K562 (cell line): ENCODE results near the gene PRR5. TPM values are rescaled to one million over a fixed set of nuclear protein-coding genes. Genes with fewer than 3 reads are reported as not detected.

Source experiments
- ATAC-seq: fragments of 200-7000 bp; cut with Tn5 transposase; 3 replicates; pipeline ENCODE4 v1.9.1; 2020; ENCODE audit warnings: moderate library complexity
- BruUV-seq: library from RNA; stranded (reverse); fragments of 400-500 nt; replicated peaks from 2 replicates; lab custom pipeline; 2021; lab: Mats Ljungman, UMichigan
- CTCF ChIA-PET: fragments of 300-600 bp; formaldehyde crosslinking; extraction: SDS; loops from one replicate; lab custom pipeline; 2021; ENCODE audit warnings: low intra/inter-chr PET ratio; lab: Yijun Ruan, JAX
- POLR2A ChIA-PET: fragments of 300-600, 350-650 bp; sonication (Branson Sonifier 250); formaldehyde crosslinking; extraction: SDS; loops from one replicate; lab custom pipeline; 2021; ENCODE audit warnings: antibody characterized with exemption, inconsistent platforms; lab: Yijun Ruan, JAX
- DNase-seq, 4 experiments: peaks; one replicate each; pipeline versions ENCODE4 v3.0.0 to v3.0.0-alpha.2; 2011 to 2018; ENCODE audit warnings: low spot score in 3 of 4, mixed read lengths in 3 of 4; ENCODE audit errors: extremely low read depth in 1 of 4
- FAIRE-seq: peaks from 2 replicates; lab custom pipeline; 2011; peaks lifted over from hg19 to GRCh38; lab: Jason Lieb, UNC
- H2AFZ ChIP-seq: 2 replicates; pipeline ENCODE4 v1.6.0; 2011; ENCODE audit warnings: low read depth, low read length, control low read depth, inconsistent platforms
- H3K27ac ChIP-seq: fragments of 200-600 bp; 3 replicates; pipeline ENCODE4 v1.8.0; 2011; ENCODE audit warnings: low read depth, mild to moderate bottlenecking, control low read depth, inconsistent platforms, low read length, moderate library complexity, mixed read lengths; ENCODE audit errors: extremely low read depth
- H3K27me3 ChIP-seq, 2 experiments: fragments of 300-600 bp in 1 of 2; 2 replicates in 1 of 2; 3 replicates in 1 of 2; pipeline versions ENCODE4 v1.6.0 to v1.8.0; 2011; ENCODE audit warnings: inconsistent platforms in 2 of 2, low read length in 2 of 2, mild to moderate bottlenecking in 1 of 2, mixed read lengths in 1 of 2, moderate library complexity in 1 of 2; ENCODE audit not compliant: control insufficient read depth in 2 of 2, insufficient read depth in 2 of 2
- H3K36me3 ChIP-seq: fragments of 300-600 bp; 3 replicates; pipeline ENCODE4 v1.8.0; 2011; ENCODE audit warnings: mild to moderate bottlenecking, low read length, inconsistent platforms; ENCODE audit not compliant: control insufficient read depth, insufficient read depth
- H3K4me1 ChIP-seq, 2 experiments: fragments of 200-600 bp in 1 of 2; replicated peaks in 1 of 2; 2 replicates in 1 of 2; 3 replicates in 1 of 2; pipeline versions ENCODE4 v1.5.1 to v1.8.0; 2011; ENCODE audit warnings: inconsistent platforms in 2 of 2, low read length in 2 of 2, mild to moderate bottlenecking in 1 of 2, mixed read lengths in 1 of 2, moderate library complexity in 1 of 2; ENCODE audit not compliant: control insufficient read depth in 2 of 2, insufficient read depth in 2 of 2
- H3K4me2 ChIP-seq: 2 replicates; pipeline ENCODE4 v1.6.1; 2011; ENCODE audit warnings: low read length, control low read depth, inconsistent platforms, mixed read lengths; ENCODE audit not compliant: insufficient read depth
- H3K4me3 ChIP-seq: fragments of 200-600 bp; sonication (generic), shearing (Covaris generic); 2 replicates; pipeline ENCODE4 v1.5.1; 2016; ENCODE audit warnings: control low read depth, inconsistent platforms
- H3K79me2 ChIP-seq: fragments of 200-600 bp; 3 replicates; pipeline ENCODE4 v1.8.0; 2011; ENCODE audit warnings: low read length, inconsistent platforms; ENCODE audit not compliant: control insufficient read depth, insufficient read depth
- H3K9ac ChIP-seq, 2 experiments: 2 replicates each; pipeline versions ENCODE4 v1.6.0 to v1.6.1; 2011; ENCODE audit warnings: low read depth in 2 of 2, low read length in 2 of 2, control low read depth in 1 of 2, inconsistent platforms in 1 of 2, mild to moderate bottlenecking in 1 of 2, mixed read lengths in 1 of 2; ENCODE audit not compliant: insufficient read depth in 1 of 2
- H3K9me1 ChIP-seq: one replicate; pipeline ENCODE4 v1.6.0; 2011; ENCODE audit warnings: inconsistent platforms, mild to moderate bottlenecking, low read length, moderate library complexity; ENCODE audit not compliant: control insufficient read depth, insufficient read depth
- H3K9me3 ChIP-seq: replicated peaks from 2 replicates; pipeline ENCODE4 v1.5.1; 2011; ENCODE audit warnings: low read depth, low read length, inconsistent platforms; ENCODE audit not compliant: control insufficient read depth, insufficient read depth
- H4K20me1 ChIP-seq: replicated peaks from 2 replicates; pipeline ENCODE4 v1.6.1; 2011; ENCODE audit warnings: low read length, inconsistent platforms, mixed read lengths; ENCODE audit not compliant: control insufficient read depth, insufficient read depth
- E4F1 ChIP-seq: fragments of 250-450 bp; sonication (Bioruptor Pico); IDR thresholded peaks from 2 replicates; pipeline ENCODE4 v1.5.0; 2021; ENCODE audit warnings: mild to moderate bottlenecking, borderline replicate concordance
- GABPA ChIP-seq: fragments of 200-800 bp; sonication (Bioruptor generic); conservative IDR thresholded peaks from 2 replicates; pipeline ENCODE4 v1.6.1; 2016; ENCODE audit warnings: low read depth, missing genetic modification characterization, missing compliant biosample characterization
- NFIC ChIP-seq: fragments of 450-650 bp; IDR thresholded peaks from 2 replicates; pipeline ENCODE4 v1.6.1; 2017; ENCODE audit warnings: mild to moderate bottlenecking, inconsistent platforms
- ZNF408 ChIP-seq: fragments of 250-450 bp; sonication (Bioruptor Pico); IDR thresholded peaks from 2 replicates; pipeline ENCODE4 v1.4.0; 2020; ENCODE audit warnings: low read depth, mild to moderate bottlenecking, moderate library complexity
- WGBS: fragments of 100-300 bp; shearing (Covaris generic); methylation state at CpG from one replicate; pipeline ENCODE4 v1.1.6; 2016; ENCODE audit warnings: low coverage, mixed read lengths; ENCODE audit not compliant: insufficient coverage; ENCODE audit errors: missing lambda C conversion rate; 5-methylcytosine and 5-hydroxymethylcytosine counted together
- in situ Hi-C: fragments of 300-500 bp; cut with MboI; formaldehyde crosslinking; loops from 4 replicates; pipeline ENCODE4 v1.15.0; 2018; ENCODE audit warnings: inconsistent platforms, mixed read lengths
- intact Hi-C: fragments of 100-400 bp; cut with micrococcal nuclease; formaldehyde crosslinking; loops from 2 replicates; pipeline ENCODE4 v1.14.2; 2022
- polyA plus RNA-seq, 8 experiments: library from polyadenylated mRNA; depleted of rRNA in 4 of 8; stranded (reverse) in 5 of 8; unstranded in 3 of 8; fragments of >200 nt; fragmentation: Nextera tagmentation in 2 of 8; fragmentation: Illumina TruSeq in 1 of 8; extraction: Ambion mirVana in 2 of 8; extraction: Trizol in 1 of 8; gene quantifications; 2 replicates each; pipeline versions ENCODE4 v1.2.1 to v1.2.3, GENCODE V29; 2011 to 2014; ENCODE audit warnings: inconsistent platforms in 1 of 8, missing spikeins in 1 of 8
- total RNA-seq, 7 experiments: library from RNA; depleted of rRNA in 6 of 7; stranded (reverse); fragments of >200 nt in 6 of 7; fragmentation: Illumina TruSeq in 2 of 7; extraction: Trizol in 2 of 7; gene quantifications; 2 replicates each; pipeline versions ENCODE4 v1.2.1 to v1.2.3, GENCODE V29; 2011 to 2021; ENCODE audit warnings: low replicate concordance in 1 of 7

Gene PRR5
- total and polyA plus RNA-seq, 9 of the 15 experiments (the other 6 are each of a cell fraction or from before 2014, with no cell fraction given): 0.13 to 21.0 (median 7.5) TPM

GRCh38 chr22:44680481-44680894 lies 21.5 kb upstream of the PRR5 start:
- ATAC-seq: no peak
- Histone ChIP-seq H2AFZ (no peak overlapping the region), H3K79me2 (peaks cover 70% of the 10 kb centered on the region), H3K9me1 (no peaks in the 10 kb centered on the region)
- no TSS peak for BruUV-seq
- TF ChIP-seq NFIC (peak; percentile 92), GABPA (tag) (no peak)
- TF ChIP-seq, all 486 proteins: peak for 1
- ChIA-PET POLR2A (no interaction called here), CTCF (no interaction called here)
- Histone ChIP-seq H4K20me1 (peaks cover 24% of the 10 kb centered on the region), H3K4me1 (peaks cover 19 to 84% of the 10 kb centered on the region in 2 experiments; a peak in 4 of 5 replicates), H3K27me3 (no peaks in the 10 kb centered on the region), H3K36me3 (peaks cover 3% of the 10 kb centered on the region; the same call in 2 of the 3 replicates), H3K9ac (peak overlapping the region in 1 of 2 experiments; percentile 76; a peak in 2 of 4 replicates), H3K27ac (no peak overlapping the region), H3K4me3 (no peak overlapping the region), H3K4me2 (no peak overlapping the region), H3K9me3 (no peaks in the 10 kb centered on the region)
- FAIRE-seq: no peak
- in situ Hi-C loops: no loop called here
- 100% methylated on average over 2 of the region's 7 CpGs for WGBS
- intact Hi-C loops: loop anchor here (5.0 kb wide), 1 partner anchor 57 kb away; no protein-coding TSS in a partner anchor
- no peak for DNase-seq

GRCh38 chr22:44682556-44683168 lies 19.3 kb upstream of the PRR5 start:
- WGBS: 28% methylated on average over 9 of the region's 11 CpGs
- POLR2A ChIA-PET: interaction anchor here (0.6 kb wide), 1 partner anchor 1901 kb away, joined by 4 read pairs; no protein-coding TSS in a partner anchor
- peaks cover 24 to 74% of the 10 kb centered on the region in 2 experiments; a peak in 4 of 5 replicates for H3K4me1 ChIP-seq

More at GRCh38 chr22:44682556-44683168, 19.3 kb upstream of the PRR5 start:
- no peak overlapping the region for H3K4me3 ChIP-seq
- H3K27me3 ChIP-seq: no peaks in the 10 kb centered on the region
- peaks cover 3% of the 10 kb centered on the region; the same call in 2 of the 3 replicates for H3K36me3 ChIP-seq
- H3K9me3 ChIP-seq: no peaks in the 10 kb centered on the region
- peak in 1 of 4 experiments; percentile 54 for DNase-seq
- in situ Hi-C loops: no loop called here
- no peak overlapping the region for H3K4me2 ChIP-seq
- peak overlapping the region; percentile 35; the same call in 2 of the 3 replicates for H3K27ac ChIP-seq
- no peak for TF ChIP-seq E4F1
- peak; percentile 83 for TF ChIP-seq NFIC
- no peak for TF ChIP-seq ZNF408 (CRISPR knock-in tag)
- TF ChIP-seq, all 486 proteins: peak for 1
- BruUV-seq: no TSS peak
- FAIRE-seq (no peak), ATAC-seq (no peak)
- Histone ChIP-seq H3K9ac (peak overlapping the region in 1 of 2 experiments; percentile 72; a peak in 2 of 4 replicates), H2AFZ (no peak overlapping the region), H4K20me1 (peaks cover 27% of the 10 kb centered on the region), H3K79me2 (peaks cover 77% of the 10 kb centered on the region), H3K9me1 (no peaks in the 10 kb centered on the region)
- intact Hi-C loops: loop anchor here (5.0 kb wide), 1 partner anchor 55 kb away; no protein-coding TSS in a partner anchor
- CTCF ChIA-PET: interaction anchor here (0.6 kb wide), 1 partner anchor 134 kb away, joined by 3 read pairs; no protein-coding TSS in a partner anchor
